GM12875 (cell line): ENCODE results near the gene GALNT5.

ENCODE experiments used
- H3K4me3 ChIP-seq: one replicate; pipeline ENCODE4 v1.5.1; 2011; ENCODE audit warnings: low read depth, low read length, control low read depth
- CTCF ChIP-seq: IDR thresholded peaks from 2 replicates; pipeline ENCODE4 v1.5.1; 2011; ENCODE audit warnings: low read depth, mild to moderate bottlenecking, control low read depth, inconsistent platforms, low read length, moderate library complexity, borderline replicate concordance; ENCODE audit not compliant: insufficient read depth

GALNT5 gene

DNA sequence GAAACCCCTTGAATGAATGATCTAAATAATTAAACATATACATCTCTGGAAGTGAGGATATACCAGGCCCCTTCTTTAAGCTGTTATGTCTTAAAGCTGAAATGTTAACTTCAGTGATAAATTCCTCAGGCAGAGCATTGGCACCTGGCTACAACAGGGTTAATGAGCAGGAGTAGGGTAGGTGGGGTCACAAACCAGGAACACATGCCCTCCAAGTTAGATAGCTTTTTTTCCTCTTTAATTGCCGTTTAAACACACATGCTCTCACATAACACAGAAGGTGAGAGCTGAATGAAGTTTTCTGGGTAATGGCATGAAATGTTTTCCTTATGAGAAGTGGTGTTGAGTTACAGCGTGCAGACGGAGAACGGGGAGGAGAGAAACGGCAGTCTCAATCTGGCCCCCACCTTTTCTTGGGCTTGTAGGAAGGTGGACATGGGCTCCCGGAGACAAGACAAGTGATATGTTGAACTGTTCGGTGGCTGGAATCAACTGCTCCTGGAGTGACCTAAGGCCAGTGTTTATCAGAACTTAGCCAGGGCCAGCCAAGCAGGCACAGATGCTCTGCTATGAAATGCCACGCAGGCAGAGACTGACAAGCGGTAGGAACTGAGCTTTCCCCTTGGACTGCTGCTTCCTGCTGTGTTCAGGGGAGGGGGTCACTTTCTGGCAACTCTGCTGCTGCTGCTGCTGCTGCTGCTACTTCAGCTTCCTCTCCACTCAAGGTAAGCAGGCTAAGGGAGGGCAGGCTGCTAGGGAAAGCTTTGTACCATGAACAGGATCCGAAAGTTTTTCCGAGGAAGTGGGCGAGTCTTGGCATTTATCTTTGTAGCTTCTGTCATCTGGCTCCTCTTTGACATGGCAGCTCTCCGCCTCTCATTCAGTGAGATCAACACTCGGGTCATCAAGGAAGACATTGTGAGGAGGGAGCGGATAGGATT is at the start of gene GALNT5:
Gene GALNT5 (plus strand): TSS at position 394 of the 941 bp plus-strand sequence. CDS start 378 bp downstream, at position 772.
- TF ChIP-seq CTCF, result no peak

DNA sequence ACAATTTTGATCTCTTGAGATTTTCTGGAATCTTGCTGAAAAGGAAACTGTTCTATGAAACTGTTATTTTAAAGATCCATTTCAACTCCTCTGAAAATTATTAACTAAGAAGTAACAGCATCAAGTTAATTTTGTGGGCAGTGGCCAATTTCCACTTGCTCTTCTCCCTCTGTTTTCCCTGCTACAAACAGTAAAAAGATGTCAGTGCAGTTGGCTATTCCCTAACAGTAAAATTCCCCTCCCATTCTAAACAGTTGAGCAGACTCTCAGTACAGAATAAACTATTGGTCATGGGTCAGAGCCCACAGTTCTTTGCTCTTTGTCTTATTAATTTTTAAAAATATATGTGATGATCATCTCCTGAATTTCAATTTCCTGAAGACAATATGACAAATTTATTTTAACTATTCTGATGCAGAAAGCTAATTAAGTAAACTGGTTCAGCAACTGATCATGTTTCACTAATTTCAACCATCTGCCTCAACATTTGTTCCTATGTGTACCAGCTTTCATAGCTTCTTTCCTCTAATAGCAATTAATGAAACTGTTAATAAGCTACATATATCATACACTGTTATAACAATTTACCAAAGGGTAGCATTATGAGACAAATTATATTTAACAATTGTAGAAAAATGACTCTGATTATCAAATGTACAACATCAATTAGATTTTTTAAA is 41.1 kb upstream of the GALNT5 start:
- no peak overlapping the region for H3K4me3 ChIP-seq
- TF ChIP-seq CTCF, result no peak

More for the DNA sequence above, at the start of gene GALNT5:
- H3K4me3 ChIP-seq, result no peak within 1 kb of the TSS

- H3K4me3 ChIP-seq, result no peak overlapping the region
- no peak for TF ChIP-seq CTCF
These were observed 40.1 kb upstream of the GALNT5 start for GRCh38 chr2:157217409-157217808.

DNA sequence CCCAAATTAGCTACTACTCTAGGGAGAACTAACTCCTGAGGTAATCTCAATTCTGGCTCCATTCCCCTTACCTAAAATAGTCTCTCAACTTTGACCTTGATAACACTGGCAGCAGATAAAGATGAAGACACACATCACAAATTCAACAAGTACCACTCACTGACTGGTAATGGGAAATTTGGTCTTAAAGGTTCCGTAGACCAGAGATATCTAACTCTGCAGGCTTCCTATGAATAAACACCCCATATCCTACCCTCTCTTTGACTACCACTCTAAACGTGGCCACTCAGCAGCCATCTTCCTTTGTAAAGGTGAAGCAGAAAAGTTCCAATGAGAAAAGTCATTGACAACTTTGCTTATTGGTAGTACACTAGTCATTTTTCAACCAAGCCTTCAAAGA is 38.6 kb upstream of the GALNT5 start:
- no peak overlapping the region for H3K4me3 ChIP-seq
- no peak for TF ChIP-seq CTCF

DNA sequence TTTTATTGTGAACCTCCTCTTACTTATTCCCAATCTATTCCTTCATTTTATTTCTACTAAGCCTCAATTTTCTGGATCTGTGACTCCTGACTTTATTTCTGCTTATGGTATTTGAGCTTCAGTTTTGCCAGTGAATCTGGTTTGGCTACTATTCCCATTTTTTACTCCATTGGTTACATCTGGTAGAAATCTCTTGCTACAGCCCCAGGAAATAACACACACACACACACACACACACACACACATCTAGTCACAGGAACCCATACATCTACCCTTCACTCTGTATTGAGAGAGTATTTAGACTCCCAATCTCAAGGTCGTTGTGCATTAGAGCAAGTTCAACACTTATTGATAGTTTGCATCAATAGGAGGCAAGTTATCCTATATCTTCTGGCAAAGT is 37.0 kb upstream of the GALNT5 start:
- no peak for TF ChIP-seq CTCF
- no peak overlapping the region for H3K4me3 ChIP-seq

DNA sequence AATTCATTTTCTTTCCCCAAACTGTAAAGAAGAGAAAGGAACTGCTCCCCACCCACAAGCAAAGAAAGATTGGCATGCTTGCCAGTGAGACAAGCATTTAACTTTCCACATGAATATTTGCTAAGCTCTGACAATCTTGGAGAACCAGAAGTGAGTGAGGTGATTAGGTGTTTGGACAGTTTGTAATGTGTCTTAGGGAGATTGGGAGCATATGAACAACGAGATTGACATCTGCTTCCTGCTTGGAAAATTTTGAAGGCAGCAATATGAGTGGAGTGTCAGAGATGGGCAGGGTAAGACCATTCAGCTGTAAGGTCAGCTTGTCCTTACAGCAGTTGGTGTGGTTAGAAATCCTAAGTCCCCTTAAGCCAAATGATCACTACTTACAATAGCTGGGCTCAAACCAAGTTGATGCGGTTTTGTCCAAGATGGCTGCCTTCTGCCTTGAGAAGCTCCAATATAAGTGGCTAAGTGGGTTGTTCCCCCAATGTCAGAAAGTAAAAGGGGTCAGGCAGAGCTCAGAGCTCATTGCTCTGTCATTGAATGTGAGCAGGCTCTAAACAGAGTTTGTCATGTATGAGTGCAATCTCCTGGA is 36.0 kb upstream of the GALNT5 start:
- no peak overlapping the region for H3K4me3 ChIP-seq
- TF ChIP-seq CTCF, result no peak
